ENCODE measurements around the gene HIVEP3. TPM values are rescaled to one million over a fixed set of nuclear protein-coding genes. Genes with fewer than 3 reads are reported as not detected.

Gene HIVEP3
- total RNA-seq, 4 donors from 2014 or later, result 3.2 to 11.0 (median 4.2) TPM

- Histone ChIP-seq H3K4me1 (peaks cover 2 to 23% (median 6%) of the 10 kb centered on the region in 3 donors), H3K27me3 (no peaks in the 10 kb centered on the region), H3K4me3 (no peak overlapping the region), H3K9me3 (no peaks in the 10 kb centered on the region), H3K36me3 (no peaks in the 10 kb centered on the region), H3K27ac (no peak overlapping the region)
- TF ChIP-seq CTCF (IDR thresholded peaks at IDR 0.05), result no peak
- TF ChIP-seq POLR2A (IDR thresholded peaks at IDR 0.05), result no peak
- 34 to 41% methylated on average over 4 of the region's 4 CpGs for WGBS, 2 donors
- no peak for DNase-seq
- intact Hi-C loops (cut with DNase I), result no loop called here
Observed at GRCh38 chr1:41827991-41828570, 90.6 kb downstream of the HIVEP3 start.

DNA sequence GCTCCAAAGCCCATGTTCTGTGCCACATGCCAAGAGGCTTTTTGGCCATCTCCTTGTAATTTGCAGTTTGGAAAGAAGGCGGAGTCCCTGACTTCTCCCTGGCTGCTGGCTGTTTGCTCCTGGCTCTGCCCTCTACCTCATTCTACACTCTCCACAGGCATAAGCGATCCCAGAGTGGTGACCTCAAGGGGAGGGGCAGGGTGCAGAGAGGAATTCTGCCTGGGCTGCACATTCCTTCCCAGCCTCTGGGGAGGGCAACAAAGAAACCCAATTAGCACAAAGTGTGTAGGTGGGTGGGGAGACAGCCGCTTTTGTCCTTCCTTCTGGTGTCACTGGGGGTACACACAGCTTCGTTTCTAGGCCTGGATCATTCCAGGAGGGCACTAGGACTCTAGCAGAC, 95.3 kb downstream of the HIVEP3 start:
- intact Hi-C loops (cut with DNase I), result no loop called here
- H3K27ac ChIP-seq, result no peak overlapping the region
- H3K27me3 ChIP-seq, result no peaks in the 10 kb centered on the region
- TF ChIP-seq POLR2A (IDR thresholded peaks at IDR 0.05), result no peak
- H3K4me1 ChIP-seq, result peaks cover 4 to 21% (median 5%) of the 10 kb centered on the region in 3 donors
- H3K36me3 ChIP-seq, result no peaks in the 10 kb centered on the region
- DNase-seq, result no peak
- 51 to 75% methylated on average over 2 to 4 of the region's 4 CpGs for WGBS, 2 donors
- H3K9me3 ChIP-seq, result no peaks in the 10 kb centered on the region
- H3K4me3 ChIP-seq, result no peak overlapping the region

- no peak for DNase-seq
- Histone ChIP-seq H3K9me3 (no peaks in the 10 kb centered on the region), H3K4me3 (no peak overlapping the region), H3K27ac (no peak overlapping the region), H3K4me1 (peaks cover 0 to 15% (median 4%) of the 10 kb centered on the region in 3 donors), H3K36me3 (no peaks in the 10 kb centered on the region), H3K27me3 (no peaks in the 10 kb centered on the region)
- no peak for TF ChIP-seq CTCF (IDR thresholded peaks at IDR 0.05)
- TF ChIP-seq POLR2A (IDR thresholded peaks at IDR 0.05), result no peak
- intact Hi-C loops (cut with DNase I), result no loop called here
- WGBS, 2 donors, result 86 to 88% methylated on average over 3 of the region's 3 CpGs
Observed at GRCh38 chr1:41822866-41823265, 95.9 kb downstream of the HIVEP3 start.

DNA sequence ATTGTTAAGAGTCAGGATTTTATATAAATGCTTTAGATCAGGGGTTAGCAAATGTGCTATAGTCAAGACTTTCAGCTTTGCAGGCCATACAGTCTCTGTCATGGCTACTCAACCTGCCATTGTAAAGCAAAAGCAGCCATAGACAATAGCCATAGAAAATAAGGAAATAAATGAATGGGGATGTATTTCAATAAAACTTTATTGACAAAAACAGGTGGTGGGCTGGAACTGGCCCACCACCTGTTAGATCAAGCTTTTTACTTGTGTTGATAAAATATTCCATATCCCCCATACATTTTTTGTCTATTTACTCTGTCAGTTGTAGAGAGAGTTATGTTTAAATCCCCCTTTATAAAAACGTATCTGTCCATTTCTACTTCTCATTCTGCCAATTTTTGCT, 98.9 kb downstream of the HIVEP3 start:
- intact Hi-C loops (cut with DNase I), result no loop called here
- no peak overlapping the region for H3K27ac ChIP-seq
- no peak overlapping the region for H3K4me3 ChIP-seq
- no peaks in the 10 kb centered on the region for H3K27me3 ChIP-seq
- H3K36me3 ChIP-seq, result no peaks in the 10 kb centered on the region
- DNase-seq, result no peak
- H3K4me1 ChIP-seq, result peaks cover 0 to 14% (median 4%) of the 10 kb centered on the region in 3 donors
- H3K9me3 ChIP-seq, result no peaks in the 10 kb centered on the region
- no peak for TF ChIP-seq CTCF (IDR thresholded peaks at IDR 0.05)
- no peak for TF ChIP-seq POLR2A (IDR thresholded peaks at IDR 0.05)
- WGBS, 2 donors, result 81 to 96% methylated on average over 1 of the region's 1 CpG

DNA sequence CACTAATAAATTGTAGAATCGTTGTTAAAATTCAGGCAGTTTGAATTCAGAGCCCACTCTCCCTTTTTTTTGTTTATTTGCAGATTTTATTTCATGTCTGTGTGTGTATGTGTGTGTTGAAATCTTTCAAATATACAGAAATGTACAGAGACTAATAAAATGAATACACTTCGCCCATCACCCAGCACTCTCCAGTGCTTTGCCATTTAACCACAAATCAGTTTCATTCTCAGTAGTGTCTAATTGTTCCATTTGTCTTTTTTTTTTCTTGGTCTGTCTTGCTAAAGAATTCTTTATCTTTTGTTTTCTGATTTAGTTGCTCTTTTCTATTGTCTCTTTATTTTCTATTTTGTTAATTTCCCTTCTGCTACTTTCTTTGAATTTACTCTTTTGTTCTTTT, 99.7 kb downstream of the HIVEP3 start:
- Histone ChIP-seq H3K4me3 (no peak overlapping the region), H3K27ac (no peak overlapping the region), H3K36me3 (no peaks in the 10 kb centered on the region), H3K4me1 (peaks cover 0 to 12% (median 4%) of the 10 kb centered on the region in 3 donors), H3K9me3 (no peaks in the 10 kb centered on the region), H3K27me3 (no peaks in the 10 kb centered on the region)
- DNase-seq, result no peak
- TF ChIP-seq POLR2A (IDR thresholded peaks at IDR 0.05) (no peak), CTCF (IDR thresholded peaks at IDR 0.05) (no peak)
- WGBS, 2 donors, result 73 to 92% methylated on average over 2 of the region's 2 CpGs
- intact Hi-C loops (cut with DNase I), result no loop called here

GRCh38 chr1:41816061-41816460, 102.7 kb downstream of the HIVEP3 start:
- TF ChIP-seq POLR2A (IDR thresholded peaks at IDR 0.05) (no peak), CTCF (IDR thresholded peaks at IDR 0.05) (no peak)
- no peak for DNase-seq
- H3K27ac ChIP-seq, result no peak overlapping the region
- no peaks in the 10 kb centered on the region for H3K9me3 ChIP-seq
- H3K4me1 ChIP-seq, result peaks cover 0 to 9% (median 0%) of the 10 kb centered on the region in 3 donors
- H3K36me3 ChIP-seq, result no peaks in the 10 kb centered on the region
- H3K27me3 ChIP-seq, result no peaks in the 10 kb centered on the region
- intact Hi-C loops (cut with DNase I), result no loop called here
- no peak overlapping the region for H3K4me3 ChIP-seq
- 42 to 75% methylated on average over 2 of the region's 3 CpGs for WGBS, 2 donors

Data from esophagus squamous epithelium (tissue), 5 donors.